ENCODE results near the gene BCAS1.

- TF ChIP-seq CTCF (tag by site-specific recombination; IDR thresholded peaks at IDR 0.05) (no peak), ZFHX2 (tag by site-specific recombination; conservative IDR thresholded peaks at IDR 0.05) (no peak), ZNF335 (tag by site-specific recombination; conservative IDR thresholded peaks at IDR 0.05) (no peak), YY2 (tag by site-specific recombination; IDR thresholded peaks at IDR 0.05) (no peak), PATZ1 (tag by site-specific recombination; IDR thresholded peaks at IDR 0.05) (no peak), REST (tag by site-specific recombination; IDR thresholded peaks at IDR 0.05) (no peak), ZNF175 (tag by site-specific recombination; IDR thresholded peaks at IDR 0.05) (no peak), HOXD13 (CRISPR knock-in tag; IDR thresholded peaks at IDR 0.05; ENCODE audit: borderline replicate concordance) (no peak), ZNF354C (tag by site-specific recombination; IDR thresholded peaks at IDR 0.05; ENCODE audit: borderline replicate concordance, low read depth) (no peak), ZBTB26 (tag by site-specific recombination; optimal IDR thresholded peaks at IDR 0.05) (no peak), ZNF138 (tag by site-specific recombination; IDR thresholded peaks at IDR 0.05; ENCODE audit: borderline replicate concordance) (no peak)
Observed at GRCh38 chr20:53905820-53906191, 164.6 kb downstream of the BCAS1 start.

All from HEK293 (cell line).